A549 (cell line): ENCODE data around the gene FNIP2.

Source experiments
- CEBPB ChIP-seq, 2 experiments: fragments of >200 bp in 1 of 2; sonication (Bioruptor Twin) in 1 of 2; formaldehyde crosslinking in 1 of 2; IDR thresholded peaks; 2 replicates each; pipeline ENCODE4 v1.6.1; 2012 to 2016
- CTCF ChIP-seq: fragments of >200 bp; sonication (Bioruptor Twin); formaldehyde crosslinking; IDR thresholded peaks from 3 replicates; pipeline ENCODE4 v1.5.1; 2016
- EP300 ChIP-seq, 2 experiments: fragments of >200 bp; sonication (Bioruptor Twin); formaldehyde crosslinking; IDR thresholded peaks; 2 replicates in 1 of 2; 3 replicates in 1 of 2; pipeline ENCODE4 v1.6.1; 2016 to 2017
- FOSL2 ChIP-seq, 2 experiments: fragments of 450-650 bp in 1 of 2; fragments of >200 bp in 1 of 2; sonication (Bioruptor Twin) in 1 of 2; formaldehyde crosslinking; IDR thresholded peaks; 2 replicates each; pipeline versions ENCODE4 v1.5.0 to v1.6.1; 2016 to 2020; ENCODE audit warnings: mild to moderate bottlenecking in 1 of 2, moderate library complexity in 1 of 2
- HOXA7 ChIP-seq: fragments of 250-450 bp; sonication (Bioruptor Pico); IDR thresholded peaks from 2 replicates; pipeline ENCODE4 v1.5.0; 2020; ENCODE audit warnings: mild to moderate bottlenecking, moderate library complexity
- JUN ChIP-seq, 2 experiments: fragments of >200 bp; sonication (Bioruptor Twin); formaldehyde crosslinking; IDR thresholded peaks; 2 replicates in 1 of 2; 3 replicates in 1 of 2; pipeline ENCODE4 v1.6.1; 2016 to 2017
- NR3C1 ChIP-seq: fragments of >200 bp; sonication (Bioruptor Twin); formaldehyde crosslinking; IDR thresholded peaks from 3 replicates; pipeline ENCODE4 v1.6.1; 2017
- PHF8 ChIP-seq: fragments of 200-600 bp; sonication (generic); IDR thresholded peaks from 2 replicates; pipeline ENCODE4 v1.6.1; 2016; ENCODE audit warnings: low read depth, mild to moderate bottlenecking, antibody characterized with exemption, moderate library complexity, borderline replicate concordance
- REST ChIP-seq: fragments of 200-600 bp; sonication (generic); IDR thresholded peaks from 2 replicates; pipeline ENCODE4 v1.6.1; 2016; ENCODE audit warnings: antibody characterized with exemption, mild to moderate bottlenecking, moderate library complexity
- RFX5 ChIP-seq: fragments of 450-650 bp; IDR thresholded peaks from 2 replicates; pipeline ENCODE4 v1.7.1; 2014; ENCODE audit warnings: antibody characterized with exemption, mild to moderate bottlenecking, moderate library complexity
- RNF2 ChIP-seq: fragments of 200-600 bp; sonication (generic); IDR thresholded peaks from 2 replicates; pipeline ENCODE4 v1.6.1; 2016; ENCODE audit warnings: low read depth, mild to moderate bottlenecking, antibody characterized with exemption, moderate library complexity, borderline replicate concordance
- SMC3 ChIP-seq: fragments of >200 bp; sonication (Bioruptor Twin); formaldehyde crosslinking; IDR thresholded peaks from 3 replicates; pipeline ENCODE4 v1.6.1; 2018; ENCODE audit warnings: inconsistent platforms
- USF2 ChIP-seq: fragments of 450-650 bp; IDR thresholded peaks from 2 replicates; pipeline ENCODE4 v1.6.1; 2014; ENCODE audit warnings: antibody characterized with exemption

- TF ChIP-seq REST (no peak), HOXA7 (CRISPR knock-in tag) (no peak), SMC3 (no peak), CTCF (no peak), RNF2 (no peak), PHF8 (no peak), USF2 (no peak), JUN (IDR thresholded peaks at IDR 0.05) (no peak), CEBPB (IDR thresholded peaks at IDR 0.05) (no peak), RFX5 (no peak), EP300 (IDR thresholded peaks at IDR 0.05) (no peak), FOSL2 (IDR thresholded peaks at IDR 0.05) (no peak), FOSL2 (CRISPR knock-in tag; IDR thresholded peaks at IDR 0.05) (no peak), NR3C1 (no peak)
Measured at GRCh38 chr4:158941895-158942294, 173.1 kb downstream of the FNIP2 start.
